ENCODE data around the gene OCA2.

DNA sequence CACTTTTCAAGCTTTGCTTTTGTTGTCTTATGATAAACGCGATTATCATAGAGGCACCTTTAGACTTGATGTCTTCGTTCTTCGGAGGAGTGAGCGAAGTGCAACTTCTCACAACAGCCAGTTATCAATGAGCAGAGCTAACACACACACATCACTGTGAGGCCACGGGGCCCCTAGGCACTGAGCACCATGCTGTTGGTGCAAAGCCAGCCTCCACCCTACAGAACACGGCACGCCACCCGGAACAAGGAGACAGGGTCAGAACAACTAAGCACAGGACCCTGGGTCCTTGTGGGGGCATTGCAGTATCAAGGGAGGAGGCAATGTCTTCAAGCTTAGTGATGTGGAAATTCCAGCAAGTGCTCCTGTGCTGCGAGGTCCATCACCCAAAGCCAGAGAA is 244.5 kb downstream of the OCA2 start:
- TF ChIP-seq, protein P1, sequence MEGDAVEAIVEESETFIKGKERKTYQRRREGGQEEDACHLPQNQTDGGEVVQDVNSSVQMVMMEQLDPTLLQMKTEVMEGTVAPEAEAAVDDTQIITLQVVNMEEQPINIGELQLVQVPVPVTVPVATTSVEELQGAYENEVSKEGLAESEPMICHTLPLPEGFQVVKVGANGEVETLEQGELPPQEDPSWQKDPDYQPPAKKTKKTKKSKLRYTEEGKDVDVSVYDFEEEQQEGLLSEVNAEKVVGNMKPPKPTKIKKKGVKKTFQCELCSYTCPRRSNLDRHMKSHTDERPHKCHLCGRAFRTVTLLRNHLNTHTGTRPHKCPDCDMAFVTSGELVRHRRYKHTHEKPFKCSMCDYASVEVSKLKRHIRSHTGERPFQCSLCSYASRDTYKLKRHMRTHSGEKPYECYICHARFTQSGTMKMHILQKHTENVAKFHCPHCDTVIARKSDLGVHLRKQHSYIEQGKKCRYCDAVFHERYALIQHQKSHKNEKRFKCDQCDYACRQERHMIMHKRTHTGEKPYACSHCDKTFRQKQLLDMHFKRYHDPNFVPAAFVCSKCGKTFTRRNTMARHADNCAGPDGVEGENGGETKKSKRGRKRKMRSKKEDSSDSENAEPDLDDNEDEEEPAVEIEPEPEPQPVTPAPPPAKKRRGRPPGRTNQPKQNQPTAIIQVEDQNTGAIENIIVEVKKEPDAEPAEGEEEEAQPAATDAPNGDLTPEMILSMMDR (IDR thresholded peaks at IDR 0.05): no peak
- TF ChIP-seq POLR2A (IDR thresholded peaks at IDR 0.05): no peak
